Activated naive CD8-positive, alpha-beta T cell treated with anti-CD3 and anti-CD28 coated beads, Interleukin-2, amount 10 ng/mL, durations not matched to agents 7 days and 5 days (primary cell): ENCODE results near the gene TEP1. TPM values are rescaled to one million over a fixed set of nuclear protein-coding genes. Genes with fewer than 3 reads are reported as not detected.
"Not testable (repeated sequence)": the region's sequence is repeated elsewhere in the genome, so short reads cannot be mapped to it uniquely, and the experiment has no call there.

Source experiments
- ATAC-seq: fragments of 150-1000 bp; cut with Tn5 transposase; one replicate; pipeline ENCODE4 v1.10.0; 2021; ENCODE audit warnings: low read depth, moderate library complexity
- POLR2A ChIA-PET: fragments of 350-600 bp; sonication (Branson Sonifier 250); formaldehyde crosslinking; loops from one replicate; lab custom pipeline; 2021; ENCODE audit warnings: antibody characterized with exemption; lab: Charles Lee
- DNase-seq: peaks from one replicate; pipeline ENCODE4 v3.0.0; 2021
- H3K27ac Mint-ChIP-seq: one replicate; pipeline ENCODE4 v1.8.0; 2022; ENCODE audit warnings: mild to moderate bottlenecking, mixed read lengths
- H3K27me3 Mint-ChIP-seq: one replicate; pipeline ENCODE4 v1.8.0; 2022; ENCODE audit warnings: mild to moderate bottlenecking, moderate library complexity, mixed read lengths
- H3K36me3 Mint-ChIP-seq: one replicate; pipeline ENCODE4 v1.8.0; 2021; ENCODE audit warnings: mild to moderate bottlenecking, mixed read lengths
- H3K4me1 Mint-ChIP-seq: one replicate; pipeline ENCODE4 v1.8.0; 2021; ENCODE audit warnings: mixed read lengths
- H3K4me3 Mint-ChIP-seq: one replicate; pipeline ENCODE4 v1.8.0; 2022; ENCODE audit warnings: mild to moderate bottlenecking, moderate library complexity, mixed read lengths
- H3K9me3 Mint-ChIP-seq: one replicate; pipeline ENCODE4 v1.8.0; 2021; ENCODE audit warnings: mixed read lengths
- total RNA-seq, 2 experiments: library from RNA; stranded (reverse); gene quantifications; one replicate each; pipeline ENCODE4 v1.2.3, GENCODE V29; 2021

TEP1 gene
- total RNA-seq, 2 experiments from 2014 or later: 57.9 to 68.3 TPM

DNA sequence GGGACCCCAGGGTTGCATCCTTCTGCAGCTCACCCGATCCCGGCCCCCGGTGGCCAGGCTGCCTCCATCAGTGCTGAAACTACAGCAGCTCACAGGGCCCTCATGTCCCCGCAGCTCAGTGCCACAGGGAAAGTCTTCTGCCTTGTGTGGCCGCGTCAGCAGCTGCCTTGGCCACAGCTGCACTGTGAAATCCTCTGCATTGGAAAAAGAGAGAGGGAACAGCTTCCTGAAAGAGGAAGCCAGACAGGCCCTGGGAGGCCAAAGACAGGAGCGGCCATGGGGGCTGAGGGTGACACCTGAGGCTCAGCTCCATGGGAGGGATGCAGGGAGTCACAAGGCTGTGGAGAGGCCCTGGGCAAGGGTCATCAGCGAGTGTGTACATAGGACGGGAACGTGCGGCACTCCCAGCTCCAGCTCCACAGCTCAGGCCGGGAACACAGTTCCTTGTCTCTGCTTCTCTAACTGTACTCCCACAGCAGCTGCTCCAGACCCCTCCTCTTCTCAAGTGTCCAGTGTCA, 37.2 kb downstream of the TEP1 start:
- DNase-seq (no peak), ATAC-seq (no peak)
- H3K36me3 Mint-ChIP-seq: peaks cover 32% of the 10 kb centered on the region
- peaks cover 1% of the 10 kb centered on the region for H3K4me1 Mint-ChIP-seq
- H3K4me3 Mint-ChIP-seq: no peak overlapping the region
- no peaks in the 10 kb centered on the region for H3K9me3 Mint-ChIP-seq
- POLR2A ChIA-PET: interaction anchor here (0.5 kb wide), 1 partner anchor 846 kb away, joined by 4 read pairs; no protein-coding TSS in a partner anchor
- H3K27me3 Mint-ChIP-seq: no peaks in the 10 kb centered on the region
- no peak overlapping the region for H3K27ac Mint-ChIP-seq

DNA sequence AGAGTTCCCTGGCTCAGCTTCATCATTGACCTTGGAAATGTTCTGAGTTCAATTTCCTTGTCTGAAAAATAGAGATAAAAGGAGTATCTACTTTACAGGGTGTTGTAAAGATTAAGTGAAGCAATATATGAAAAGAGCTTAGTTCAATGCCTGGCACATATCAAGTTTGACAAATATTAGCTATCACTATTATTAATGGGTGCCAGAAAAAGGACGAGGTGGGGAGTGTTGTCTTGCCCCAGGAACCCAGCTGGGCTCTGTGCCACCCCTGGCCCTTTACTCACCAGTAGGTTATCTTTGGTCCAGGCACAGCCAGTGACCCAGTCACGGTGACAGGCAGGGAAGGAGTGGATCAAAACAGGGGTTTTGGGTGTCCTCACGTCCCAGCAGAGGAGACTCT, 37.8 kb downstream of the TEP1 start:
- H3K27ac Mint-ChIP-seq: no peak overlapping the region
- H3K4me1 Mint-ChIP-seq: peaks cover 1% of the 10 kb centered on the region
- POLR2A ChIA-PET: interaction anchor here (0.5 kb wide), 1 partner anchor 847 kb away, joined by 4 read pairs; no protein-coding TSS in a partner anchor

DNA sequence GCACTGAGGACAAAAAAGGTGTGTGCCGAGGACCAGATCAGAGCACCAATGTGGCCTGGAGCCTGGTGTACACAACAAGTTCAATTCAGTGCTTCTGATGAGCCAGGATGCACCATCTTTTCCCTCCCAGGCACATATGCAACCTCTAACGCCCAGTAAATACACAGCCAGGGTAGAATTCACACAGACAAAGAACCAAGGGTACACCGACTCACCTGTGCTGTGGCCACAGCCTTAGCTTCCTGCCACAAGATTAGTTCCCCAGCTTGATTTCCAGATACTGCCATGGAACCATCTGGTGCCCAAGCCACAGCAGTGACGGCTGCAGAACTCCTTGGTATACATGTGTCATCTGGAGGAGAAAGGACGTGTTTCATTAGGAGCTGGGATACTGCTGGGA, 40.5 kb downstream of the TEP1 start:
- Mint-ChIP-seq H3K9me3 (no peaks in the 10 kb centered on the region), H3K27me3 (no peaks in the 10 kb centered on the region), H3K4me3 (no peak overlapping the region), H3K4me1 (peaks cover 4% of the 10 kb centered on the region), H3K36me3 (peaks cover 46% of the 10 kb centered on the region), H3K27ac (no peak overlapping the region)
- POLR2A ChIA-PET: interaction anchor here (2.1 kb wide), 1 partner anchor 30 kb away, joined by 4 read pairs; the partner anchor contains the start of gene PARP2
- ATAC-seq: no peak
- no peak for DNase-seq

More for the DNA sequence above, 37.8 kb downstream of the TEP1 start:
- ATAC-seq (no peak), DNase-seq (no peak)
- H3K27me3 Mint-ChIP-seq: no peaks in the 10 kb centered on the region
- H3K4me3 Mint-ChIP-seq: no peak overlapping the region
- H3K36me3 Mint-ChIP-seq: peaks cover 33% of the 10 kb centered on the region
- no peaks in the 10 kb centered on the region for H3K9me3 Mint-ChIP-seq

DNA sequence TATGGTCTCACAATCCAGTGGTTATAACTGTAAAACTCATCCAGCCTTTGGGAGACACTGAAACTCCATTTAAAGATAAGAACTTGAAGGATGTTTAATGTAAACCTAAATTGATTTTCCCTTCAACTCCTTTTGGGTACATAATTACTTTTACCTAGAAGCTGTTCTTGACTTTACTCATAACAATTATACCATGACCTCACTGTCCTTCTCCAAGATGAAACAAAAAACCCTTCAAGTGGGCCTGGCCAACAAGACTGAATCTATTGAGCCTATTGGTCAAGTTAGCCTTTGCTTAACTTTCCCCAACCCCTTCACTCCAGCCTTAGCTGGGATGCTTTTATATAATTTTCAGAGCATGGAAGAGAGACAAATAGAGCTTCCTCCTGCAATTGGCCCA, 47.4 kb downstream of the TEP1 start:
- peaks cover 38% of the 10 kb centered on the region for H3K36me3 Mint-ChIP-seq

DNA sequence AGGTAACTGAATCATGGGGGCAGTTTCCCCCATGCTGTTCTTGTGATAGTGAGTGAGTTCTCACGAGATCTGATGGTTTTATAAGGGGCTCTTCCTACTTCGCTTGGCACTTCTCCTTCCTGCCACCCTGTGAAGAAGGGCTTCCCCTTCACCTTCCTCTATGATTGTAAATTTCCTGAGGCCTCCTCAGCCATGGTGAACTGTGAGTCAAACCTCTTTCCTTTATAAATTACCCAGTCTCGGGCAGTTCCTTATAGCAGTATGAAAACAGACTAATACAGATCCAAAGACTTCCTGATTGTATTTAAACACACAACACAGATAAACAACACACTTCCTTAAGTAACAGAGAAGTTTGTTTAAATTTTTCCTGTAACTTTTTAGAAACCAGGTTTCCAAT, 54.8 kb downstream of the TEP1 start:
- H3K4me1 Mint-ChIP-seq, ATAC-seq, H3K9me3 Mint-ChIP-seq, DNase-seq, POLR2A ChIA-PET, H3K4me3 Mint-ChIP-seq, H3K27me3 Mint-ChIP-seq: not testable (repeated sequence)
- peak overlapping the region; percentile 43 for H3K27ac Mint-ChIP-seq
- H3K36me3 Mint-ChIP-seq: peaks cover 51% of the 10 kb centered on the region

More for the DNA sequence above, 47.4 kb downstream of the TEP1 start:
- no peak for DNase-seq
- POLR2A ChIA-PET: no interaction called here
- ATAC-seq: no peak
- peaks cover 3% of the 10 kb centered on the region for H3K4me1 Mint-ChIP-seq
- no peak overlapping the region for H3K27ac Mint-ChIP-seq
- H3K4me3 Mint-ChIP-seq: no peak overlapping the region
- no peaks in the 10 kb centered on the region for H3K9me3 Mint-ChIP-seq
- H3K27me3 Mint-ChIP-seq: no peaks in the 10 kb centered on the region

DNA sequence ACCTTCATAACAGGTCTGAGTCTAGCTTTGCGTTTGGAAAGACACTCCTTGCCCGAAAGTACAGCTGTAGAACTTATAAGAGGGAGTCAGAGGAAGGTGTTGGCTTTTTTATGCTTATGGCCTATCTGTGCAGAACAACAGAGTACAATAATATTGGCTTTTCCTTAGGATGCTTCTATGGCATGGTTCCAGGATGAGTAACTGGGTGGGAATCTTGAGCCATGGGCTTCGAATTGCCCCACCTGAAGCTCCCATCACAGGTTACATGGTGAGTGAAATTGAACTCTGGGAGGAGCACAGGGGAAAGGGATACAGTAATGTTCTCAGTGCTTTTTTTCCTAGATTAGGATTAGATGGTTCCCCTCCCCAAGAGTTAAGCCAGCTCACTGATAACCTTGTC, 56.9 kb downstream of the TEP1 start:
- H3K4me1 Mint-ChIP-seq: peaks cover 2% of the 10 kb centered on the region
- POLR2A ChIA-PET: interaction anchor here (1.5 kb wide), 1 partner anchor 13 kb away, joined by 3 read pairs; the partner anchor contains the start of gene PARP2
- H3K27ac Mint-ChIP-seq: no peak overlapping the region
- no peak overlapping the region for H3K4me3 Mint-ChIP-seq
- DNase-seq: no peak
- H3K36me3 Mint-ChIP-seq: peaks cover 52% of the 10 kb centered on the region
- no peaks in the 10 kb centered on the region for H3K27me3 Mint-ChIP-seq
- no peaks in the 10 kb centered on the region for H3K9me3 Mint-ChIP-seq
- no peak for ATAC-seq

DNA sequence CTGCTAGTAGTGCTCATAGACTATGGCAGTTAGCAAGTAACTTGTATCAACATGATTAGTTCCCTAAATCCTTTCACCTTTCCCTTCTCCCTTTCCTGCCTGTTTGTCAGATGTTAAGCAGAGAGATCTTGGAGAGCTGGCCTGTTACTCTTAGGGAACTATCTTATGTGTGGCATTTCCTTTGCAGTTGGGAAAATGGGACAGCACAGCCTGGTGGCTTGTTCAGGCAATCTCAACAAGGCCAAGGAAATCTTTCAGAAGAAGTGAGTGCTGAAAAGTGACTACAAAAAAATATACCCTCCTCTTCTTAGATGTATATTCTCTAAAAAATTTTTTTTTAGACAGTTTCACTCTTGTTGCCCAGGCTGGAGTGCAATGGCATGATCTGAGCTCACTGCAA, 62.4 kb downstream of the TEP1 start:
- no peaks in the 10 kb centered on the region for H3K4me1 Mint-ChIP-seq
- DNase-seq (no peak), ATAC-seq (no peak)
- H3K36me3 Mint-ChIP-seq: peaks cover 35% of the 10 kb centered on the region
- POLR2A ChIA-PET: no interaction called here
- no peaks in the 10 kb centered on the region for H3K27me3 Mint-ChIP-seq
- H3K4me3 Mint-ChIP-seq: no peak overlapping the region
- H3K27ac Mint-ChIP-seq: no peak overlapping the region
- H3K9me3 Mint-ChIP-seq: no peaks in the 10 kb centered on the region

DNA sequence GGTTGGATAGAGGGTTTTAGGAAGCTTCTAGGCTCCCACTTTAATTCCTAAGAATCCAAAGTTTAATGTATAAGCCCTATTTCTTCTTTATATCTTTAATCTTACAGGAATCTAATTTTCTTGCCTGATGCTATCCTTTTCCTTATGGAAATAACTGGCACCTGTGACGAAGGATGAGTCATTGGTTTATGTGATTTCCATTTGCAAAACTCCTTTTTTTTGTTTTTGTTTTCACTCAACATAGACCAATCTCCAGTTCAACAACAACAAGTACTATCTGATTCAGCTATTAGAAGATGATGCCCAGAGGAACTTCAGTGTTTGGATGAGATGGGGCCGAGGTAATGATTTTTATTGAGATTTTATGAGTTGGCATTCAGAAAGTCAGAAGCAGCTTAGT, 63.0 kb downstream of the TEP1 start:
- POLR2A ChIA-PET: no interaction called here
- H3K27ac Mint-ChIP-seq: no peak overlapping the region
- no peaks in the 10 kb centered on the region for H3K9me3 Mint-ChIP-seq

DNA sequence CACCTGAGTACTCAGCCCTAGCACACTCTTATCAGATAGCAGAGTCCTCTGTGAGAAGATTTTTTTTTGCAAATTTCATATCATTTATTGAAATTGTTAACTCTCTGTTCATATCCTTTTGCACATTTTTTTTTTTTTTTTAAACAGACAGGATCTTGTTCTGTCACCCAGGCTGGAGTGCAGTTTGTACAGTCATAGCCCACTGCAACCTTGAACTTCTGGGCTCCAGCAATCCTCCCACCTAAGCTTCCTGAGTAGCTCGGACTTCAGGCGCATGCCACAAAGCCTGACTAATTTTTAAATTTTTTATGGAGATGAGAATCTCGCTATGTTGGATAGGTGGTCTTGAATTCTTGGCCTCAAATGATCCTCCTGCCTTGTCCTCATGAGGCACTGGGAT, 65.6 kb downstream of the TEP1 start:
- no peak overlapping the region for H3K27ac Mint-ChIP-seq
- peaks cover 27% of the 10 kb centered on the region for H3K36me3 Mint-ChIP-seq
- no peak overlapping the region for H3K4me3 Mint-ChIP-seq
- no peaks in the 10 kb centered on the region for H3K27me3 Mint-ChIP-seq
- H3K4me1 Mint-ChIP-seq: peaks cover 13% of the 10 kb centered on the region
- POLR2A ChIA-PET: no interaction called here
- no peak for ATAC-seq
- DNase-seq: no peak
- H3K9me3 Mint-ChIP-seq: no peaks in the 10 kb centered on the region

More for the DNA sequence above, 63.0 kb downstream of the TEP1 start:
- no peak overlapping the region for H3K4me3 Mint-ChIP-seq
- H3K36me3 Mint-ChIP-seq: peaks cover 36% of the 10 kb centered on the region
- no peaks in the 10 kb centered on the region for H3K27me3 Mint-ChIP-seq
- ATAC-seq (no peak), DNase-seq (no peak)
- H3K4me1 Mint-ChIP-seq: peaks cover 2% of the 10 kb centered on the region

DNA sequence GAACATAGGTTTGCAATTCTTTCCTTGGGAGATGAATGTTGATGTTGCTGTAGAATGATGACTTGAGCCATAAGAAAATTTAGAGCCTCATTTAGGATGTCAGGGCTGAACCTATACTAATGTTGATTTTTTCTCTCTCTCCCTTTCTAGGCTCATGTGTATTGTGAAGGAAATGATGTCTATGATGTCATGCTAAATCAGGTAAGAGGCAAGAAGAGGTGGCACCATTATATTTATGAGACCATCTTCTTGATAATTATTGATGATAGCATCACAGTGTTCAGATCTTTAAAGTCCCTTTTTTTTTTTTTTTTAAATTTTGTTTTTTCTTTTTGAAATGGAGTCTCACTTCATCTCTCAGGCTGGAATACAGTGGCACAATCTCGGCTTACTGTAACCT, 66.6 kb downstream of the TEP1 start:
- no peak for DNase-seq
- Mint-ChIP-seq H3K27ac (peak overlapping the region; percentile 8), H3K4me1 (peaks cover 13% of the 10 kb centered on the region), H3K4me3 (no peak overlapping the region), H3K36me3 (peaks cover 22% of the 10 kb centered on the region), H3K27me3 (no peaks in the 10 kb centered on the region), H3K9me3 (no peaks in the 10 kb centered on the region)
- POLR2A ChIA-PET: no interaction called here
- no peak for ATAC-seq

DNA sequence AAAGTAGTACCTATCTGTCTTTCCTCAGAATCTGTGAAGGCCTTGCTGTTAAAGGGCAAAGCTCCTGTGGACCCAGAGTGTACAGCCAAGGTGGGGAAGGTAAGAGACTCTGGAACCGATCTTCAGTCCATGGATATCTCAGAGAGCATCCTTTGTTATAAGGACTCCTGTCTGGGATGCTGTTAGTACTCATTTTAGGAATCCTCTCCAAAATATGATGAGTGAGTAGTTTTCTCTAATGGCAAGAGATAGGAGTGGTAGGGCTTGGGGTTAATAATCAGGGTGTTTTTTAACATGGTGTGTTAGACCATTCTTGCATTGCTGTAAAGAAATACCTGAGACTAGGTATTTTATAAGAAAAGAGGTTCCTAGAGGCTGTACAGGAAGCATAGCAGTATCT, 67.9 kb downstream of the TEP1 start:
- Mint-ChIP-seq H3K4me3 (no peak overlapping the region), H3K27me3 (no peaks in the 10 kb centered on the region), H3K27ac (peak overlapping the region; percentile 3), H3K36me3 (peaks cover 18% of the 10 kb centered on the region), H3K4me1 (peaks cover 13% of the 10 kb centered on the region), H3K9me3 (no peaks in the 10 kb centered on the region)
- no peak for DNase-seq
- POLR2A ChIA-PET: no interaction called here
- no peak for ATAC-seq

DNA sequence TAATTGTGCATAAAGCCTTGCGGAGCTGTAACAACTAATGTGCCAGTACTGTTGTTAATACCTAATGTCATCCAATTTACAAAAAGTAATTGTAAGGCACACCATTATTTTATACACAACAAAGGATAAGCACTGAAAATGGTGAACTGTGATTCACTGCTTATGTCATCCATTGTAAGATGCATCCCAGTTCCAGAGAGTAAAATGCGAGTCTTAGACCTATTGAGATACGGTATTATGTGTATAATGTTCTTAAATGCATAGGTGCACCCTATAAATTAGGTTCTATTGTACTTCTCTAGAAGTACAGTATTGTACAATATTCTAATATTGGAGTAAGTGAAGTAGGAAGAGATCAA, 69.5 kb downstream of the TEP1 start:
- Mint-ChIP-seq H3K9me3 (no peaks in the 10 kb centered on the region), H3K27ac (peak overlapping the region; percentile 99), H3K4me1 (peaks cover 13% of the 10 kb centered on the region), H3K4me3 (peak overlapping the region; percentile 100), H3K27me3 (peaks cover 3% of the 10 kb centered on the region), H3K36me3 (peaks cover 13% of the 10 kb centered on the region)
- POLR2A ChIA-PET: interaction anchor here (0.6 to 2.9 kb wide), 20 partner anchors 10 to 340 kb away, joined by 3 to 43 read pairs (median 10); partner anchors contain the start of genes APEX1, CCNB1IP1, OSGEP and PIP4P1
- ATAC-seq (no peak), DNase-seq (no peak)

DNA sequence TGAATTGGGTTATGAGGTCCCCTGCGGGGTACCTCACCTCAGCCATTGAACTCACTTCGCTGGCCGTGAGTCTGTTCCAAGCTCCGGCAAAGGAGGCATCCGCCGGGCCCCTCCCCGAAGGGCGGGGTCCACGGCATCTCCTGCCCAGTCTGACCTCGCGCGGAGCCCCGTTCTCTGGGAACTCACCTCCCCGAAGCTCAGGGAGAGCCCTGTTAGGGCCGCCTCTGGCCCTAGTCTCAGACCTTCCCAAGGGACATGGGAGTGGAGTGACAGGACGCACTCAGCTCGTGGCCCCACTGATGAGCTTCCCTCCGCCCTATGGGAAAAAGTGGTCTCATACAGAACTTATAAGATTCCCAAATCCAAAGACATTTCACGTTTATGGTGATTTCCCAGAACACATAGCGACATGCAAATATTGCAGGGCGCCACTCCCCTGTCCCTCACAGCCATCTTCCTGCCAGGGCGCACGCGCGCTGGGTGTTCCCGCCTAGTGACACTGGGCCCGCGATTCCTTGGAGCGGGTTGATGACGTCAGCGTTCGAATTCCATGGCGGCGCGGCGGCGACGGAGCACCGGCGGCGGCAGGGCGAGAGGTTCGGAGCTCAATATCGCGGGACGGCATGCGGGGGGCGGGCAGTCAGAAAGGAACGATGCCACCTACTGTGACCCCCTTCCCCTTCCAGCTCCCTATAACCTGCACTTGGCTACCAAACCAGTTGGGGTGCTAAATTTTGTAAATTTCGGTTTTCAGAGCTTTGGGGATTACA, 70.0 kb downstream of the TEP1 start, which contains the start of gene PARP2:
PARP2 (plus strand) TSS at position 544 of the 770 bp plus-strand sequence; CDS start at position 551, 7 bp downstream.
- Mint-ChIP-seq H3K9me3 (no peaks in the 10 kb centered on the region), H3K4me3 (peak within 1 kb of the TSS; percentile 100), H3K4me1 (peaks cover 13% of the 10 kb centered on the region), H3K36me3 (peaks cover 12% of the 10 kb centered on the region), H3K27me3 (peaks cover 3% of the 10 kb centered on the region), H3K27ac (peak within 1 kb of the TSS; percentile 99)
- POLR2A ChIA-PET: interaction anchor here (0.6 to 2.9 kb wide), 29 partner anchors 10 to 1093 kb away, joined by 3 to 43 read pairs (median 5); partner anchors contain the start of genes APEX1, CCNB1IP1, OSGEP and PIP4P1
- DNase-seq (peak; percentile 91), ATAC-seq (peak; percentile 94)
